ENCODE data around the gene ITPR2. TPM values are rescaled to one million over a fixed set of nuclear protein-coding genes. Genes with fewer than 3 reads are reported as not detected.

The ITPR2 gene
- total RNA-seq, 1 donor from 2014 or later: 48.1 TPM

- intact Hi-C loops (cut with DNase I): no loop called here
- Histone ChIP-seq H3K9me3 (no peaks in the 10 kb centered on the region), H3K27ac (no peak overlapping the region), H3K27me3 (no peaks in the 10 kb centered on the region), H3K4me1 (peaks cover 11% of the 10 kb centered on the region), H3K4me3 (no peak overlapping the region), H3K36me3 (no peaks in the 10 kb centered on the region)
- TF ChIP-seq POLR2AphosphoS5 (IDR thresholded peaks at IDR 0.05; ENCODE audit: insufficient read depth in 1 of 2, low read depth in 1 of 2) (no peak), POLR2A (IDR thresholded peaks at IDR 0.05) (no peak), CTCF (IDR thresholded peaks at IDR 0.05) (no peak)
- DNase-seq (ENCODE audit: extremely low spot score in 2 of 2): no peak
Observed at GRCh38 chr12:26700430-26700829, 132.6 kb downstream of the ITPR2 start.

GRCh38 chr12:26699237-26699636, 133.8 kb downstream of the ITPR2 start:
- Histone ChIP-seq H3K36me3 (no peaks in the 10 kb centered on the region), H3K27me3 (no peaks in the 10 kb centered on the region)
- intact Hi-C loops (cut with DNase I): no loop called here

GRCh38 chr12:26698186-26698585, 134.8 kb downstream of the ITPR2 start:
- intact Hi-C loops (cut with DNase I): no loop called here

More at GRCh38 chr12:26699237-26699636, 133.8 kb downstream of the ITPR2 start:
- TF ChIP-seq POLR2AphosphoS5 (IDR thresholded peaks at IDR 0.05; ENCODE audit: insufficient read depth in 1 of 2, low read depth in 1 of 2) (no peak), CTCF (IDR thresholded peaks at IDR 0.05) (no peak), POLR2A (IDR thresholded peaks at IDR 0.05) (no peak)
- Histone ChIP-seq H3K4me1 (no peaks in the 10 kb centered on the region), H3K27ac (no peak overlapping the region), H3K9me3 (no peaks in the 10 kb centered on the region), H3K4me3 (no peak overlapping the region)
- no peak for DNase-seq (ENCODE audit: extremely low spot score in 2 of 2)

GRCh38 chr12:26697217-26697616, 135.8 kb downstream of the ITPR2 start:
- Histone ChIP-seq H3K36me3 (no peaks in the 10 kb centered on the region), H3K27ac (no peak overlapping the region), H3K9me3 (no peaks in the 10 kb centered on the region), H3K4me3 (no peak overlapping the region), H3K4me1 (no peaks in the 10 kb centered on the region), H3K27me3 (no peaks in the 10 kb centered on the region)
- DNase-seq (ENCODE audit: extremely low spot score in 2 of 2): no peak
- TF ChIP-seq POLR2A (IDR thresholded peaks at IDR 0.05) (no peak), POLR2AphosphoS5 (IDR thresholded peaks at IDR 0.05; ENCODE audit: insufficient read depth in 1 of 2, low read depth in 1 of 2) (no peak), CTCF (IDR thresholded peaks at IDR 0.05) (no peak)
- intact Hi-C loops (cut with DNase I): no loop called here

More at GRCh38 chr12:26698186-26698585, 134.8 kb downstream of the ITPR2 start:
- Histone ChIP-seq H3K9me3 (no peaks in the 10 kb centered on the region), H3K27me3 (no peaks in the 10 kb centered on the region), H3K4me1 (no peaks in the 10 kb centered on the region), H3K27ac (no peak overlapping the region), H3K4me3 (no peak overlapping the region), H3K36me3 (no peaks in the 10 kb centered on the region)
- no peak for DNase-seq (ENCODE audit: extremely low spot score in 2 of 2)
- TF ChIP-seq POLR2A (IDR thresholded peaks at IDR 0.05) (no peak), CTCF (IDR thresholded peaks at IDR 0.05) (no peak), POLR2AphosphoS5 (IDR thresholded peaks at IDR 0.05; ENCODE audit: insufficient read depth in 1 of 2, low read depth in 1 of 2) (no peak)

- Histone ChIP-seq H3K36me3 (no peaks in the 10 kb centered on the region), H3K9me3 (no peaks in the 10 kb centered on the region), H3K27ac (no peak overlapping the region), H3K27me3 (no peaks in the 10 kb centered on the region), H3K4me3 (no peak overlapping the region), H3K4me1 (peaks cover 3% of the 10 kb centered on the region)
- TF ChIP-seq CTCF (IDR thresholded peaks at IDR 0.05) (no peak), POLR2A (IDR thresholded peaks at IDR 0.05) (no peak), POLR2AphosphoS5 (IDR thresholded peaks at IDR 0.05; ENCODE audit: insufficient read depth in 1 of 2, low read depth in 1 of 2) (no peak)
- intact Hi-C loops (cut with DNase I): no loop called here
- no peak for DNase-seq (ENCODE audit: extremely low spot score in 2 of 2)
Observed at GRCh38 chr12:26696613-26697092, 136.3 kb downstream of the ITPR2 start.
